ENCODE measurements around the gene SPEN.
"Not testable (repeated sequence)": the region's sequence is repeated elsewhere in the genome, so short reads cannot be mapped to it uniquely, and the experiment has no call there.

Gene SPEN

GRCh38 chr1:15833842-15834405, 13.6 kb upstream of the SPEN start:
- DNase-seq, result no peak

GRCh38 chr1:15834406-15835204, 12.9 kb upstream of the SPEN start:
- peak; percentile 80 for DNase-seq

GRCh38 chr1:15835205-15835740, 12.2 kb upstream of the SPEN start:
- DNase-seq, result no peak

GRCh38 chr1:15835741-15836510, 11.6 kb upstream of the SPEN start:
- peak; percentile 88 for DNase-seq

GRCh38 chr1:15836511-15836771, 11.1 kb upstream of the SPEN start:
- not testable (repeated sequence) for DNase-seq

GRCh38 chr1:15836772-15837669, 10.5 kb upstream of the SPEN start:
- no peak for DNase-seq

GRCh38 chr1:15837931-15838330, 9.6 kb upstream of the SPEN start:
- DNase-seq, result no peak

GRCh38 chr1:15838721-15839120, 8.8 kb upstream of the SPEN start:
- no peak for DNase-seq

- DNase-seq, result no peak
Measured at GRCh38 chr1:15843826-15844572, 3.5 kb upstream of the SPEN start.

- DNase-seq, result not testable (repeated sequence)
Measured at GRCh38 chr1:15846056-15846455, 1.5 kb upstream of the SPEN start.

GRCh38 chr1:15847893-15848142, 311 bp downstream of the SPEN start:
- no peak for DNase-seq

- no peak for DNase-seq
Measured at GRCh38 chr1:15848143-15848928, 829 bp downstream of the SPEN start.

GRCh38 chr1:15848929-15849774, 1.6 kb downstream of the SPEN start:
- peak; percentile 34 for DNase-seq

- DNase-seq, result no peak
Measured at GRCh38 chr1:15849775-15850324, 2.3 kb downstream of the SPEN start.

- no peak for DNase-seq
Measured at GRCh38 chr1:15850471-15851001, 3.0 kb downstream of the SPEN start.

GRCh38 chr1:15851210-15852035, 3.9 kb downstream of the SPEN start:
- DNase-seq, result no peak

GRCh38 chr1:15852036-15852827, 4.7 kb downstream of the SPEN start:
- DNase-seq, result no peak

- no peak for DNase-seq
Measured at GRCh38 chr1:15852828-15853302, 5.4 kb downstream of the SPEN start.
